ENCODE results near the gene MGST1.

Gene MGST1, protein sequence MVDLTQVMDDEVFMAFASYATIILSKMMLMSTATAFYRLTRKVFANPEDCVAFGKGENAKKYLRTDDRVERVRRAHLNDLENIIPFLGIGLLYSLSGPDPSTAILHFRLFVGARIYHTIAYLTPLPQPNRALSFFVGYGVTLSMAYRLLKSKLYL

DNA sequence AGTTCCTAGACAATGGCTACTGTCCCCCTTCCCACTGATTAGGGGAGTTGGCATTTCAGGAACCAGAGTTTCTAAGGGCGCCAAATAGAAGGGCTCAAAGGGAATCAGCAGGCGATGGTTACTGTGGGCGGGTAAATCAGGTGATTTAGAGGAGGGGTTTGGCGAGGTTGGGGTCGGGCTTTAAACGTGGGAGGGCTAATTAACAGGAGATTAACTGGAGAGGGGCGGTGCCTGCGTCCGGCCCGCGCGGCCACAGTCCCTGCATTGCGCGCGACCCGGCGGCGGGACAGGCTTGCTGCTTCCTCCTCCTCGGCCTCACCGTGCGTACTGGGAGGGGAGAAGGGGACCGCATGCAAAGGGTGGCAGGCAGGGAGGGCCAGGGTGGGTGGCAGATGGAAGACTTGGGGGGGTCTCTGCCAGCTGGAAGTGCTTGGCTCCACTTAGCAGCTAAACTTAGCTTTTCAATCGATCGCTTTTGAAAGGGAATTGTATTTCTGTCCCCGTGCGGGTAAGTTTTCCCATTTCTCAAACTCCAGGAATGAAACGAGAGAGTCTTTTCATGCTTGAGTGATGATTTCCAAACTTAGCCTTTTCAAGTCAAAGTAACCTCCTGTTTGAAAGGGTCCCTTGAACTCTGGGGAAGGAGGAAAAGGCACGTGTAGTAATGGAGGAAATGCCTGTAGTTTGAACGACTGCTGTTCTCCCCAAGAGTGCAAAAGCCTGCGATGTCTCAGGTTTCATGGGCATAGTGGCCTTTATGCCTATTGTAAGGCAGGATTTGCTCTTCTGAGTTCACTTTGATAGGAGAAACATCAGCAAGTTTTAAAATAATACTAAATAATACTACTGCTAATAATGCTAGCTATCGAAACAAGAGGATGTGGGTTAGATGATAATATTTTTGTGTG lies at the start of gene MGST1:
Gene MGST1, plus strand, starts transcription at position 255 of the 908 bp plus-strand sequence. CDS start 6,608 bp downstream, outside the sequence.
- peak; percentile 74 for DNase-seq

DNA sequence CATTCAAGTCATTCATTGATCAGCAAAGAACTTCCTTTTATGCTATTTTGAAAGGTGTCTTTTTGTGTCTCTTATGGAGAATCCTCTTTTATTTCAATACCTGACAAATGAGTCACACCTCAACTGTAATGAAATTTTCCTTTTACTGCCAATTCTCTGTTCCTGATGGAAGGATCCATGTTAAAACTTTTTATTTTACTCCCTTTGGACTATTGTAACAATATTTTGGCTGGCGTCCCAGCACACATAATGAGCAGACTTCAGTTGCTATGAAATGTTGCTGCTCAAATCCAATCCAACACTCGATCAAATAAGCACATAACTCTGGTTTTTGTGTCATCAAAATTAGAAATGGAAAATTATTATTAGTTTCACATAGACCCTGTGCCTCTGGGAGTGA lies 48.0 kb upstream of the MGST1 start:
- no peak for DNase-seq

DNA sequence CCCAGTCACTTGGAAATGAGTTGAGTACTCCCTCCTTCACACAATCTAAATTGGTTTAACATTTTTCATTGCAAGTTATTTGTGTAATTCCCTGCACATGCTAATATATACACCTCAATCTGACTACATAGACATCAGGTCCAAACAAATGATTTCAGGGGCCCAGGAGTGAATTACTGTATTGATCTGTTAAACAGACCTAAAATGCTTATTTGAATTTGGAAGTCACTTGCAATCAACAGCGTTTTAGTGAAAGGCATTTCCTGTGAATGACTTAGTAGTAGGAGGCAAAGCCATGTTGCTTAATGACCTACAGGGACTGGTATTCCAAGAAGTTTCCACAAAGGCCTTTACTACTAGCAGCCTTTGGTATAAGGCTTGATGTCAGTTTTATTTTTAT lies 47.3 kb upstream of the MGST1 start:
- DNase-seq, result no peak

DNA sequence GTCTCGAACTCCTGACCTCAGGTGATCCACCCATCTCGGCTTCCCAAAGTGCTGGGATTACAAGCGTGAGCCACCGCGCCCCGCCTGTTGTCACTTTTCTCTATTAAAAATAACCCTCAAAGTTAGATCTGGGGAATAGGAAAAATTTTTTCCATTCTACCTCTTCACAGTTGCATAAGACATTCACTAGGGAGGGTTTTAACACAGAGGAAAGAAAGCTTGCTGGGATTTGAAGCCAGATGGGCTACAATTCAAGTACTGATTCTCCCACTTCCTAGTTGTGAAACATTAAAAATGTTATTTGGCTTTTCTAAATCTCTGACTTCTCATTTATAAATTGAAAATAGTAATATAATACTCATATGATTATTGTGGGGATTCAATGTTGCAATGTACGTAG lies 46.7 kb upstream of the MGST1 start:
- no peak for DNase-seq

DNA sequence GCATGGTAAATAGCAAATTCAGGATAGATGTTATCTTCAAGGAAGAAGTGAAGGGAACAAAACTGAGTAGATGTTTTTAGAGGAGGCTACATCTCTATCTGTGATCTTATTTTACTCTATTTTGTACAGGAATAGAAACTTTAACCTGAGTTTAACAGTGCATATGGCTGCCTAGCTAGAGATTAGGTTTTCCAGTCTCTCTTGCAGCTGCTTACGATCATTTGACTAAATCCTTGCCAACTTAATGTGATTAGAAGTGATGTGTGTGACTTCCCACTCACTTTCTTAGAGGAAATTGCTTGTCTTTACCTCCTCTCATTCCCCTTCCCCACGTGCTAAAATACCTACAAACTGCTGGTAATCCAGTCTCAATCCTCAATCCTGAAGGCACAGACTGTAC lies 43.5 kb upstream of the MGST1 start:
- DNase-seq, result no peak

DNA sequence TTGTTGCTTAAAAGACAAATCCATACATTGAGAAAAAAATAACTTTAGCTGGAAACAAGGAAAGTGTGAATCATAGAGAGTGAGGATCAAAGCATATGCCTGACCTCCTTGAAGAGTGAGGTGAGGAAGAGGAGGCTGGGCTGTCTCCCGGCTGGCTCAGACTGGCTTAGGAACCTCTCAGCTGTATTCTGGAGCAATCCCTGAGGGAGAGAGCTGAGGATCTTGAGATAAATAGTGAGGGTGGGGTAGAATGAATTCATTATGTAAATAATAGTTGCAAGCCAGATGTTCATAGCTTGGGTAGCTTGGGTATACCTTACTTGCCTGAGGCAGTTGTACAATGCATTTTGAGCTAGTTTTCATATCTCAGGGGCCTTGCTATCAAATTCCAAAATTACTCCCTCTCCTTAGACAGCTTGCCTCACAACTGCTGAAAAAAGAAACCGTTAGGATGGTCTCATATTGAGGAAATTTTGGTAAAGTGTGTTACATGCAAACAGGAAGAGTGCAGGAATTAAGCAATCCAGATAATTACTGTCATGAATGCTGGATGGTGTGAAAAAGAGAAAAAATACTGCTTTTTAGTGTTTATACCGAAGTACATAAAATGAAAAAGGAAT lies 39.5 kb upstream of the MGST1 start:
- no peak for DNase-seq

DNA sequence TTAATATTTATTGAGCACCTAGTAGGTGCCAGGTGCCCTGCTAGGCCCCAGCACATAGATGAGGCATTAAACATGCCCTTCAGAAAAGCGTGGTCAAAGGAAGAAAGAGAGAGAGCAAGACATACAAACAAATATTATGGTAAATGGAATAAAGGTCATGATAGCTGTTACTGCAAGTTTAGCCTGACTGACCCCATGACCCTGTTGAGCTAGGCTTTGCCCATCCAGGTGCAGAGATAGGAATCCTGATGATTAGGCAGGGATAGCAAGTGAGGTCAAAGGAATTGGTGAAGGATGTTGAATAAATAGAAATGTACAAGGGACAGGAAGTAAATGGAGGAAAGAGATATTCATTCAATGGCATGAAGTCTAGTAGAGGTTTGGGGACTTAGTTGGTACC lies 36.5 kb upstream of the MGST1 start:
- no peak for DNase-seq

DNA sequence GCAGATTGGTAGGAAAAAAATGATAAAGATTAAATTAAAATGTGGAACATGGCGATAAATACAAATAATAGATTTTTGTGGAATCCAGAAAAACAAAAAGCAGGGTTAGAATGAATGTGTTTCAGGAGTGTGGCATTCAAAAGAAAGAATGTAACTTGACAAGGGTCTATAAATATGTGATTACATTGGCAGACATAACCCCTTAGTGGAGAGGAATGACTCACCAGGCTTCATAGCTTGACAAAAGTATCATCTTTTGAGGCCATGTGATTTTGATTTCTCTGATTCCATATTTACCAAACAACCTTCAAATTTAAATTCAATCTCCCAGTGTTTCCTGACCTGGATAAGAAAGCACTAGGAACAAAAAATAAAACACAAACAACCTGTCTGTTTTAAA lies 24.4 kb upstream of the MGST1 start:
- DNase-seq, result no peak

DNA sequence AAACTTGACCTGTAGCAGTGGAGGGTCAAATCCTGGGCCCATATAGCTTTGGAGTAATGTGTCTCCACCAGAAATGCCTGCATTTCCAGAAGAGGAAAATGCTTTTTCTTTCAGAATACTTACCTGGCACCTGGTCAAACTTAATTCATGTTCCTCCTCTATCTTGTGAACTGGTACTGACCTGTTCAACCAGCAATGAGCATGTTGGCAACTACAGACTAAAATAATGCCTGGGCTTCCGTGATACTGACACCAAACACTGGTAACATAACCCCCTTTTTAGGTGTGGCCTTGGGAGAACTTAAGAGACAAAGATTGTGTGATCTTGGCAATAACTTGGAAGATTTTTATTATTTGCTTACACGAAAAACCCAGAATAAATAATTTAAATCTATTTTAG lies 23.8 kb upstream of the MGST1 start:
- no peak for DNase-seq

DNA sequence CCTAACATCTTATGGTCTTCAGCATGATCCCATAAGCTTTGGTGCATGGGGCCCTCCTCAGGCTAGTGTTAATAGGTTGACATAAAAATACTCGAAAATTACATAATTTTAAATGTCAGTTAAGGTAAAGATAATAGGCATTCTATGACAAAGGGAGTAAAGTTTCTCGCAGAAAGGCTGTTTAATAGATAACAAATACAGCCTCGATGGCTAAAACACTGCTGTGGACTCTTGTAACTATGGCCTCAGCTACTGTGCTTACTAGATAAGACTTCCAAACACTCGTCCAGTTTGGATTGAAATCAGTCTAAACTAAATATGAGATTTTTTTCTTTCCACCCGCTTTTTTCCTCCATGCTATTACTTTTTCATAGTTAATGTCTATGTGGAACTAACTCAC lies 23.2 kb upstream of the MGST1 start:
- no peak for DNase-seq

DNA sequence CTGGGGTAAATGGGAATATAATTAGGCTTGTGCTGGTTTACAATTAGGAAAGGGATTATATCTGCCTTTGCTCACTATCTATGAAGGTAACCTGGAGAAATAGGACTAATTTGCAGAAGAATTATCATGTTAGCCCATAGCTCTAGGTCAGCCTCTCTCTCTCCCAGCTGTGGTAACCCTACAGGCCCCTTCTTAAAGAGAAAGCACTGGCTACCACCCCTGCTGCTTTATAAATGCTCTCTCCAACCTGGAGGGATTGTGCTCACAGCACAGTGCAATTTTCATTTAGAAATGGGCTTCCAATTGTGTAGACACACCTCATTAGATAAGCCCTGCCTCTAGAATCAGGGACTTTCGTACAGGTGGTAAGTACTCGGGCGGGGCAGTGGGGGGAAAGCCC lies 22.7 kb upstream of the MGST1 start:
- DNase-seq, result no peak

DNA sequence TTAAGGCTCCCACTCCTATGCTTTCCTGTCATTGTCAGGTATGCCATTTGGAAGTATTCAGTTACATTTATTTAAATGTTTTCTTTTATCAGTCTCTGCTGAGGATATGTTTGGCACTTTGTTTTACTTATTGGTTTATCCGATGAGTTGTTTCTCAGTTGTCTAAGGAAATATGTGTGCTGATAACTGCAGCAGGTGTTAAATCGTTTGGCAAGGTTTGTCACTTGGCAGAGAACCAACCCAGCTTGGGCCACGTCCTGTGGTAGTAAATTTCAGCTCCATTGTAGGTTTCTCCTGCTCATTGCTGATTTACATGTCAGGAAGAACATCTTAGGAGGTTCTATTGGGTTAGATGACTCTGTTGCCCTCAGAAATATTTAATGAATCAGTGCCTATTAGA lies 22.0 kb upstream of the MGST1 start:
- no peak for DNase-seq

DNA sequence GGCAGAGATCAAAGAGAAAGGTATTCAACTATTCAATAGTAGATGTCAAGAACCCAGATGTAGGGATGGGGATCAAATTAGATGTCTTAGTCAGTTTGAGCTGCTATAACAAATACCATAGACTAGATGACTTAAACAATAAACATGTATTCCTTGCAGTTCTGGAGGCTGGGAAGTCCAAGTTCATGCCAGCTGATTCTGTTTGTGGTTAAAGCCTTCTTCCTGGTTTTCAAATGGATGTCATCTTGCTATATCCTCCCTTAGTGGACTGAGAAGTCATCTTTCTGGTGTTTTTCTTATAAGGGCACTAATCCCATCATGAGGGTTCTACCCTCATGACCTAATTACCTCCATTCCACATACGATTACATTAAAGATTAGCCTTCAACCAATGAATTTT lies 19.5 kb upstream of the MGST1 start:
- no peak for DNase-seq

DNA sequence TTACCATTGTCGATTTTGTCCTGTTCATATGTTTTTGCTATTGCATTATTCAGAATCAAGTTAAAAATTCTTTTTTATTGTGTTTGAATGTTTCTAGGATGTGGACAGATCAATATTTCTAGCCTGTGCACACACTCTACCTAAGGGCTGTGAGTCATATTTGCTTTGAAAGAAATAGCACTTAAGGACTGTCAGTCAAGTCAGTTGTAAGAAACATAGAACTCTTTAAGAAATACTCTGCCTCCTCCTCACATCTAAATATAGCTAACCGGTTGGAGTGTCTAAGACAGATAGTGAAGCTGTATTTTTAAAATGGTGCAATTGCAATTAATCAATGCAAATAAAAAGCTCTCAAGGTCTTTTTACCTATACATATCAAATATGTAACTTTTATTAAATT lies 17.9 kb upstream of the MGST1 start:
- no peak for DNase-seq

DNA sequence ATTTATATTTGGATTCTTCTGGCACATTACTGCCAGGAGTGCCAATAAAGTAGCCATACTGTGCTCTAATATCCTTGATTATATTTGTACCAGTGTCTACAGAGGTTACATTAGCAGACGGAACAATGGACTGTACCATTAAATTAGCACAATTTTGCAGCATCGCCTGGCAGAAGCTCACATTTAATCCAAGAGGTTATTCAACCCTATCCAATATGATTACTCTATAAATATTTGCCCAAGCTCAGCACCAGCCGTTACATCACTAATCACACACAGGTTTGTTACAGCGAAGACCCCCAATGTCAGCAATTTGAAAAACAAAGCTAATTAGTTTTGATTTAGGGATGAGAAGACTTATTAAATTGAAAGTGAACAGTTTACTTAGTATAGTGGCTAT lies 16.9 kb upstream of the MGST1 start:
- DNase-seq, result no peak

DNA sequence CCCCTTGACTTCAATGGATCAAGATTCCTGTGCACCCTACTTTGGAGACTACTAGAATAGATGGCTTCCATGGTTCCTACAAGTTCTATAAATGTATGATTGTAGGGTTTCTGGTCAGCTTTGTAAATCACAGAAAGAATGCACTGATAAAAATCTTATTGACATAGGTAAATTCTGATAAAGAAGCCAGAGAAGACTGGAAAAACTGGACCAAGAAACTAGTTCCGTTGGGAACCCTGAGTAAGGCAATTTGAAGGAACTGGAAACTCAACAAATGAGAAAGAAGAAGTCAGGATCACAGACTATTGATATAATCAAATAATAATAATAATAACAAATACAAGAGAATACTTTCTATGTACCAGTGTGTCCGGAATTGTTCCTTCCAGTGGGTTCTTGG lies 15.4 kb upstream of the MGST1 start:
- DNase-seq, result no peak

DNA sequence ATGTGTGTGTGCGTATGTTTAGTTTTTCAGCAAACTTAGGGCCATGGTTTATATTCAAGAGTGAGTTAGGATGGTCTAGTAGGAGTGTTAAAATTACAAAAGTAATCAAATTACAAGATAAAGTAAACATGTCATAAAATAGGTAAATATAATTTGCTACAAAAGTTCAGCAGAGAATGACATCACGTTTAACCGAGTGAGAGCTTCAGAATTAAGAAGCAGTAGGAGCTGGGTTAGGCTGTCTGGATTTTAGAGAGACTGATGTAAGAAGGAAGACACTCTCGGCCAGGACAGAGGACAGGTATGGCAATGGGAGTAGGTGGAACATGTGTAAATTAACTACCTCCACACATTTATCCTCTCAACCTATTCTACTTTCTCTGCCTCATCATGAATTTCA lies 11.6 kb upstream of the MGST1 start:
- no peak for DNase-seq

DNA sequence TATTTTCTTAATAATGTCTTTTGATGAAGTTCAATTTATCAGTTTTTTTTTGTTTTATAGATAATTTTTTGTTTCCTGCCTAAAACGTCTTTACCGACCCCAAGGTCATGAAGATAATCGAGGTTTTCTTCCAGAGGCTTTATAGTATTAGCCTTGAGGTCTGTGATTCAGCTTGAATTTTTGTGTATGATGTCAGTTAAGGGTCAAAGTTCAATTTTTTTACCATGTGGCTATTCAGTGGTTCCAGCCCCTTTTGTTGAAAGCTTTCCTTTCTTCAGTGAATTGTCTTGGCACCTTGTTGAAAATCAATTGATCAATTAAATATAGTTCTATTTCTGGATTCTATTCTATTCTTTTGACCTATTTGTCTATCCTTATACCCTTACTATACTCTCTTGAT lies 3.2 kb upstream of the MGST1 start:
- no peak for DNase-seq

DNA sequence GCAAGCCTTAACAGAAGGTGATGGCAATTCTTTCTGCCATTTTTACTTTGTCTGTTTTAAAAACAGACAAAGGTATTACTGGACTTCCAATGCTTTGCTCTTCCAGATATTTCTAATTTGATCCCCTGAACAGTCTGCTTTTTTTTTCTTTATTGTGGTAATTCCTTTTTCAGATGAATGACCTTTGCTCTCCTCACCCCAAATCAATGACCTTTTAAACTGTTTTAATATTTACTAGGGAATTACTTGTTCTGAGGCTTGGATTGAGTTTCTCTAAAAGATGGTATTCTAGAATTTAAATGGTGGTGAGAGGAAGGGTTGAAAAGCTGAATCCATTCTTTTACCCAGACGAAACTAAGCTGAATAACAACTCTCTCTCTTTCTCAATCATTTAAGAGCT lies 2.3 kb upstream of the MGST1 start:
- no peak for DNase-seq

DNA sequence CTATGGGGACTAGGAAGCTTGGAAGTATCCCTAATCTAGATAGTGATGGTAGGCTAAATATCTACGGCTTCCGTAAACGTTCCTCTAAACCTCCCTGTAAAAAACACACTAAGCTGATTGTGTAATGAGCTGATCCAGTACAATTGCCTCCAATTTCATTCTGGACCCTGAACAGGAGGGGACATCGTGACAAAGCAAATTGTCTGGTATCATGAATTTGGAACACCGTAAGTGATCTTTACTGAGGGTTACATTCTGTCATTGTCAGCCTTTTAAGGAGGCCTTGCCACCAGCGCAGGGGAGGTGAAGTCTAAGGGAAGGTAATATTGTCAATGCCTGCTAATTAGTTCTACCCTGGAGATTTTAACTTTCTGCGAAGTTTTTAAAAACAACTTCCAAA lies 487 bp upstream of the MGST1 start:
- no peak for DNase-seq

DNA sequence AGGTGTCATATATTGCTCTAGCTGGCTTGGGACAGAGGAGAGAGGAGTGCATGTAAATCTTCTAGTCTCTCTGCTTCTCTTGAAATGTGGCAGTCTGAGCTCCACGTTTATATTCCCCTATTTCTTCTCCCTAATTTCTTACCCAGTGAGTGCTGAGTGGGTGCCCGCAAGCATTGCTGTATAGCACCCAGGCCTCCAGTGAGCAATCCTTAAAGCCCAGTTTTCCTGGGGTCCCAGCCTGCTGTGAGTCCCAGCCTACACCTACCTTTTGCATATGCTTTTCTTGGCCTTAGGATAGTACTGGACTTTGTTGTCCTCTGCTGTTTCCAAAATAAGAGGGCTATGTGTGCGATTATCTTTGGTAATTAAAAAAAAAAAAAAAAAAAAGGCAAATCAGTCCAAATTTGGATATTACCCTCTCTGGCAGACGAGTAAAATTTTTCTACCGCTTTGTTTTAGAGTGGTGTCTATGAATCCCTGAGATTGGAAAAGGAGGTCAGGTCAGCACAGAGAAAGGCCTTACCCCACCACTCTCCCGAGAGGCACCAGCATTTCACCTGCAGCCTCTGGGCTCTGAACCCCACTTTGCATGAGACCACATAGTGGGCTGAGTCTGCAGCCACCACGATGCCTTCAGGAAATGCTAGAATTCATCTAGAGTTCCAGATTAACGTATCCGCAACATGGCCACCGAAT lies 1.1 kb downstream of the MGST1 start:
- DNase-seq, result no peak

DNA sequence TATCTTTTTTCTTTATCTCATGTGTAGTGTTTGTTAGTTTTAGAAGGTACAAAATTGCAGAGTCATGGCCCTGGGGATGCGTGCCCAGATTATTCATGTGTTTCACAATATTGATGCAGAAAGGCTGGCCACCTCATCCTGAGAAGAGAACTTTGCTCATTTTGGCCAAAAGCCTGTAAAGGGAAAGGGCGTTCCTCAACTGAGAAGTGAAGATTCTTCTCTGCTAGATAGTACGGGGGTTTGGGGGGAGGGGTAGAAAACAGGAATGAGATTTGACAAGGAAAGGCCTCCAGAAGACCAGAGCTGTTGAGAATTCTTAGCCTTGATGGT lies 1.7 kb downstream of the MGST1 start:
- no peak for DNase-seq

DNA sequence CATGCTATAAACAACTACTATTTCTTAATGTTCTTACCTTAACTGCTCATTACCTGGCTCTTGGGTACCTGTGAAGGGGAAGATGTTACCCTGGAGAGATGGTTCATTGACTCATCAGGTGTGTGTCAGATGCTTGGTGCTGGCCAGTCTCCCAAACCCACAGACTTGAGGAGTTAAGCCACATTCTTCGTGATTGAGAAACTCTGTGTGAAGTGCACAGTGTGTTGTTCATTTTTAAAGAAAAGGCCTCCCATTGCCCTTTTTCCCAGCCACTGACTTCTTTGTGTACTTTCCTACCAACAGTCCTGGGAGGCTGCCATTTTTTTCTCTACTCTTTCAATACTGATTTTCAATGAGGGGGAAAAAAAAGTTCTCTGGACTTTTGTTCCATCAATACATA lies 3.2 kb downstream of the MGST1 start:
- no peak for DNase-seq

DNA sequence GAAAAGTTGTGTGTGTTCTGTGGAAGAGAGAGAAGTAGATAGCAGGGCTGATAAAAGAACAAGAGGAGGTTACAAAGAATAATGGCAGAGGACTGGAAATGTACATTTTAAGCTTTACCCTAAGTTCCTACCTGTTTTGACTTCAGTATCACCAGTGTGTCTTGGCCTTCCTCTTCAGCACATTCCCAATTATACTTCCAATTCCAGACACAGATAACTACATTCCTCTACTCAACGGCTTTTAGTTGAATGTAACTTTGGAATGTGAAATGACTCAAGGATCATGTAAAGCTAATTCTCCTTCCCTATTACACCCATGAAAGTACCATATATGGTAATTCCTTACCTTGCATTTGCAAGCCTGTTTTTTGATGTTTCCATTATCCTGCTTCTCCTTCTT lies 5.0 kb downstream of the MGST1 start:
- DNase-seq, result no peak
